GM21515 (cell line): Measurements from ENCODE around the gene SCN1B.
"Not testable (repeated sequence)": the region's sequence is repeated elsewhere in the genome, so short reads cannot be mapped to it uniquely, and the experiment has no call there.

Source experiments
- ATAC-seq: cut with Tn5 transposase; IDR thresholded peaks from one replicate; pipeline ENCODE4 v1.9.1; 2021; ENCODE audit not compliant: unreplicated experiment

SCN1B gene

GRCh38 chr19:35034588-35035382 is 4.5 kb downstream of the SCN1B start:
- no peak for ATAC-seq

GRCh38 chr19:35037716-35038622 is 7.7 kb downstream of the SCN1B start:
- no peak for ATAC-seq

GRCh38 chr19:35038623-35039512 is 8.6 kb downstream of the SCN1B start:
- no peak for ATAC-seq

GRCh38 chr19:35039881-35040825 is 9.9 kb downstream of the SCN1B start:
- ATAC-seq, result no peak

- no peak for ATAC-seq
Measured at GRCh38 chr19:35040826-35041547, 10.7 kb downstream of the SCN1B start.

GRCh38 chr19:35041548-35042055 is 11.3 kb downstream of the SCN1B start, which contains the start of gene HPN:
Gene HPN (plus strand): TSS chr19:35041721. CDS start chr19:35042507, 786 bp downstream.
- no peak for ATAC-seq

- no peak for ATAC-seq
Measured at GRCh38 chr19:35042056-35042730, 11.9 kb downstream of the SCN1B start.

GRCh38 chr19:35042954-35043604 is 12.8 kb downstream of the SCN1B start:
- no peak for ATAC-seq

GRCh38 chr19:35043906-35044305 is 13.6 kb downstream of the SCN1B start:
- no peak for ATAC-seq

- ATAC-seq, result no peak
Measured at GRCh38 chr19:35044317-35045117, 14.2 kb downstream of the SCN1B start.

- ATAC-seq, result no peak
Measured at GRCh38 chr19:35045667-35046300, 15.5 kb downstream of the SCN1B start.

- no peak for ATAC-seq
Measured at GRCh38 chr19:35046461-35046860, 16.2 kb downstream of the SCN1B start.

- no peak for ATAC-seq
Measured at GRCh38 chr19:35048911-35049411, 18.7 kb downstream of the SCN1B start.

GRCh38 chr19:35049456-35049855 is 19.2 kb downstream of the SCN1B start:
- no peak for ATAC-seq

GRCh38 chr19:35050662-35051061 is 20.4 kb downstream of the SCN1B start:
- not testable (repeated sequence) for ATAC-seq

- not testable (repeated sequence) for ATAC-seq
Measured at GRCh38 chr19:35051268-35051667, 21.0 kb downstream of the SCN1B start.
